Medulla oblongata (tissue), 1 donor: ENCODE results near the gene MRPS5.
A peak's percentile ranks its signal among the peaks of the same experiment; 100 is the strongest.

Source experiments
- DNase-seq: peaks from one replicate; pipeline ENCODE4 v3.0.0-alpha.2; 2015; ENCODE audit errors: extremely low spot score

Gene MRPS5

GRCh38 chr2:95091885-95092555, 29.6 kb downstream of the MRPS5 start:
- no peak for DNase-seq

- no peak for DNase-seq
These were observed 34.2 kb downstream of the MRPS5 start for GRCh38 chr2:95087379-95087778.

- no peak for DNase-seq
These were observed 35.6 kb downstream of the MRPS5 start for GRCh38 chr2:95086017-95086416.

GRCh38 chr2:95082477-95082876, 39.1 kb downstream of the MRPS5 start:
- no peak for DNase-seq

- DNase-seq: no peak
These were observed 42.4 kb downstream of the MRPS5 start for GRCh38 chr2:95079199-95079683.

- no peak for DNase-seq
These were observed 43.6 kb downstream of the MRPS5 start for GRCh38 chr2:95077861-95078603.

- peak; percentile 77 for DNase-seq
These were observed 44.1 kb downstream of the MRPS5 start for GRCh38 chr2:95077530-95077825.

- peak; percentile 77 for DNase-seq
These were observed 44.7 kb downstream of the MRPS5 start for GRCh38 chr2:95076705-95077529.

- no peak for DNase-seq
These were observed 46.0 kb downstream of the MRPS5 start for GRCh38 chr2:95075440-95076132.

GRCh38 chr2:95074663-95075439, 46.8 kb downstream of the MRPS5 start:
- DNase-seq: no peak

- DNase-seq: peak; percentile 81
These were observed 47.5 kb downstream of the MRPS5 start for GRCh38 chr2:95073856-95074662.

- no peak for DNase-seq
These were observed 49.2 kb downstream of the MRPS5 start for GRCh38 chr2:95072424-95072823.

- no peak for DNase-seq
These were observed 49.8 kb downstream of the MRPS5 start for GRCh38 chr2:95071856-95072255.

GRCh38 chr2:95069465-95069864, 52.1 kb downstream of the MRPS5 start:
- DNase-seq: no peak

- DNase-seq: no peak
These were observed 53.4 kb downstream of the MRPS5 start for GRCh38 chr2:95068256-95068655.

- DNase-seq: no peak
These were observed 58.3 kb downstream of the MRPS5 start for GRCh38 chr2:95063086-95063958.

GRCh38 chr2:95062242-95063085, 59.1 kb downstream of the MRPS5 start:
- no peak for DNase-seq

GRCh38 chr2:95061601-95062183, 59.9 kb downstream of the MRPS5 start:
- DNase-seq: no peak
